CD14-positive monocyte (primary cell): Measurements from ENCODE around the gene PKM. TPM values are rescaled to one million over a fixed set of nuclear protein-coding genes. Genes with fewer than 3 reads are reported as not detected.

Experiments used
- DNase-seq, 3 donors: peaks; one replicate each; pipeline ENCODE4 v3.0.0-alpha.2; 2011 to 2022
- H2AFZ ChIP-seq: 2 replicates; pipeline ENCODE4 v1.6.0; 2012; ENCODE audit warnings: mild to moderate bottlenecking, low read depth, low read length, inconsistent platforms; ENCODE audit not compliant: insufficient read depth, poor library complexity, severe bottlenecking
- H3K27ac ChIP-seq, 2 donors: 1 replicate in 1 of 2; 2 replicates in 1 of 2; pipeline ENCODE4 v1.5.1; 2012 to 2013; ENCODE audit warnings: low read length in 2 of 2, control low read depth in 1 of 2, inconsistent platforms in 1 of 2, low read depth in 1 of 2, mild to moderate bottlenecking in 1 of 2
- H3K27me3 ChIP-seq, 2 donors: one replicate each; pipeline versions ENCODE4 v1.6.0 to v1.6.1; 2011 to 2013; ENCODE audit warnings: low read length in 2 of 2; ENCODE audit not compliant: control insufficient read depth in 2 of 2, insufficient read depth in 2 of 2
- H3K36me3 ChIP-seq, 2 donors: replicated peaks in 1 of 2; 1 replicate in 1 of 2; 2 replicates in 1 of 2; pipeline versions ENCODE4 v1.5.1 to v1.6.1; 2012 to 2013; ENCODE audit warnings: low read length in 2 of 2, control low read depth in 1 of 2, inconsistent platforms in 1 of 2, mild to moderate bottlenecking in 1 of 2; ENCODE audit not compliant: insufficient read depth in 2 of 2, control insufficient read depth in 1 of 2
- H3K4me1 ChIP-seq, 2 donors: 1 replicate in 1 of 2; 2 replicates in 1 of 2; pipeline versions ENCODE4 v1.5.1 to v1.6.1; 2012 to 2013; ENCODE audit warnings: low read length in 2 of 2, control low read depth in 1 of 2, inconsistent platforms in 1 of 2, mild to moderate bottlenecking in 1 of 2, moderate library complexity in 1 of 2; ENCODE audit not compliant: insufficient read depth in 2 of 2, control insufficient read depth in 1 of 2
- H3K4me2 ChIP-seq: replicated peaks from 2 replicates; pipeline ENCODE3; 2012; ENCODE audit warnings: low read length, moderate library complexity, mild to moderate bottlenecking; ENCODE audit not compliant: poor library complexity, severe bottlenecking; ENCODE audit errors: extremely low read depth
- H3K4me3 ChIP-seq, 3 experiments: fragments of 200-600 bp in 1 of 3; sonication (generic) in 1 of 3; replicated peaks in 1 of 3; 1 replicate in 2 of 3; 2 replicates in 1 of 3; pipeline ENCODE4 v1.5.1; 2011 to 2013; ENCODE audit warnings: low read length in 3 of 3, mild to moderate bottlenecking in 3 of 3, control low read depth in 2 of 3, low read depth in 2 of 3, inconsistent platforms in 1 of 3, moderate library complexity in 1 of 3
- H3K79me2 ChIP-seq: 2 replicates; pipeline ENCODE4 v1.6.0; 2012; ENCODE audit warnings: mild to moderate bottlenecking, control low read depth, inconsistent platforms, low read length, moderate library complexity; ENCODE audit not compliant: insufficient read depth
- H3K9ac ChIP-seq: 2 replicates; pipeline ENCODE4 v1.6.0; 2017; ENCODE audit warnings: low read length, mild to moderate bottlenecking; ENCODE audit not compliant: insufficient read depth, poor library complexity, severe bottlenecking
- H3K9me3 ChIP-seq, 2 donors: replicated peaks in 1 of 2; 1 replicate in 1 of 2; 2 replicates in 1 of 2; pipeline versions ENCODE4 v1.5.1 to v1.6.1; 2012 to 2013; ENCODE audit warnings: low read length in 2 of 2, control low read depth in 1 of 2; ENCODE audit not compliant: control insufficient read depth in 1 of 2, insufficient read depth in 1 of 2
- H4K20me1 ChIP-seq: 2 replicates; pipeline ENCODE4 v1.6.0; 2012; ENCODE audit warnings: mild to moderate bottlenecking, low read length, control low read depth, moderate library complexity; ENCODE audit not compliant: insufficient read depth
- H3K27ac Mint-ChIP-seq, 7 donors: one replicate each; pipeline ENCODE4 v1.8.0; 2020; ENCODE audit warnings: mild to moderate bottlenecking in 7 of 7, mixed read lengths in 7 of 7, moderate library complexity in 6 of 7, inconsistent platforms in 2 of 7
- H3K27me3 Mint-ChIP-seq, 3 donors: one replicate each; pipeline ENCODE4 v1.8.0; 2021 to 2022; ENCODE audit warnings: low read depth in 3 of 3, mild to moderate bottlenecking in 3 of 3, mixed read lengths in 3 of 3, moderate library complexity in 3 of 3, inconsistent platforms in 1 of 3
- H3K36me3 Mint-ChIP-seq, 2 donors: one replicate each; pipeline ENCODE4 v1.8.0; 2020; ENCODE audit warnings: mixed read lengths in 2 of 2, inconsistent platforms in 1 of 2, mild to moderate bottlenecking in 1 of 2
- H3K4me1 Mint-ChIP-seq: one replicate; pipeline ENCODE4 v1.8.0; 2020; ENCODE audit warnings: mild to moderate bottlenecking, mixed read lengths
- H3K4me3 Mint-ChIP-seq, 2 donors: one replicate each; pipeline ENCODE4 v1.8.0; 2020; ENCODE audit warnings: mild to moderate bottlenecking in 2 of 2, mixed read lengths in 2 of 2, moderate library complexity in 1 of 2
- H3K9me3 Mint-ChIP-seq, 7 donors: one replicate each; pipeline ENCODE4 v1.8.0; 2020 to 2022; ENCODE audit warnings: mixed read lengths in 7 of 7, mild to moderate bottlenecking in 6 of 7, moderate library complexity in 6 of 7, inconsistent platforms in 2 of 7
- WGBS: methylation state at CpG from one replicate; pipeline ENCODE4 v1.1.5; 2013; ENCODE audit warnings: missing lambda C conversion rate; ENCODE audit not compliant: insufficient coverage; 5-methylcytosine and 5-hydroxymethylcytosine counted together
- intact Hi-C, 2 donors: fragments of 100-400 bp; cut with micrococcal nuclease; formaldehyde crosslinking; loops; one replicate each; pipeline versions ENCODE4 v1.15.0 to v1.15.1; 2023
- polyA plus RNA-seq, 3 donors: library from polyadenylated mRNA; depleted of rRNA in 1 of 3; unstranded in 2 of 3; stranded (reverse) in 1 of 3; fragments of 300-500 nt in 2 of 3; fragments of >200 nt in 1 of 3; fragmentation: Illumina TruSeq in 2 of 3; gene quantifications; 1 replicate in 2 of 3; 2 replicates in 1 of 3; pipeline ENCODE4 v1.2.3, GENCODE V29; 2012 to 2021
- TF ChIP-seq, protein P1 (sequence below): fragments of 200-600 bp; IDR thresholded peaks from one replicate; pipeline ENCODE4 v1.8.0; 2022; ENCODE audit warnings: antibody characterized with exemption, mild to moderate bottlenecking

Gene PKM
- polyA plus RNA-seq, 3 donors, result 544 to 999 (median 986) TPM

DNA sequence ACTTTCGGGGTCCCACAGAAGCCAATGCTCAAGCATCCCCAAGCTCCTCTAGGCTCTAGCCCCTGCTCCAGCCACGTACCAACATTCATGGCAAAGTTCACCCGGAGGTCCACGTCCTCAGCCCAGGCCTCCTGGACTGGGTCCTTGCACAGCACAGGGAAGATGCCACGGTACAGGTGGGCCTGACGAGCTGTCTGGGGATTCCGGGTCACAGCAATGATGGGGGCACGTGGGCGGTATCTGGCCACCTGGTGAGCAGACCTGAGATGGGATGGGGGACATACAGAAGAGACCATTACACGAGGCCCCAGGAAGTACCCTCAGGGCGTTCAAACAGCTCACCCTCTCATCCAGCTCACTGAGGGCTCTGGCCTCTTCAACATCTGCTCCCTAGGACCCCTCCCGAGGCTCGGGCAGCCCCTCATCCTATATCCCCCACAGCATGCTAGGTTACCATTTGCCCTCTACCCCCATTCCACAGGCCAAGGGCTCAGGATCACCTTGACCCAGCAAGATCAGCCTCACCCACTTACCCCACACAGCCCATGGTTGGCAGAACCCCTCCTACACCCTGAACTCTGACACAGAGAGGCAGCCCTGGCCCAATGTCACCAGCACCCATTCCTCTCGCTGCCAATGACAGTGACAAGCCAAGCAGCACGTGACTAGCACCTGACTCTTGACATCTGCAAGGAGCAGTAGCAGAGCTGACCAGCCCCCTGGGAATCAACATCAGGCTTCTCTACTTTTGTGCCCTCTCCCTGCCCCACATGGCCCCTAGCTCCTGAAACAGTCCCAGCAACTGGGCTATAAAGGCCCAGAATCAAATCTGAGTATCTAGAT is 30.4 kb downstream of the PKM start:
- peaks cover 22% of the 10 kb centered on the region for H3K4me1 Mint-ChIP-seq
- peaks cover 15% of the 10 kb centered on the region for H3K79me2 ChIP-seq
- H3K27me3 Mint-ChIP-seq, result peaks cover 24 to 32% (median 26%) of the 10 kb centered on the region in 3 donors
- peaks cover 3 to 24% of the 10 kb centered on the region in 2 donors for H3K27me3 ChIP-seq
- TF ChIP-seq, protein P1, sequence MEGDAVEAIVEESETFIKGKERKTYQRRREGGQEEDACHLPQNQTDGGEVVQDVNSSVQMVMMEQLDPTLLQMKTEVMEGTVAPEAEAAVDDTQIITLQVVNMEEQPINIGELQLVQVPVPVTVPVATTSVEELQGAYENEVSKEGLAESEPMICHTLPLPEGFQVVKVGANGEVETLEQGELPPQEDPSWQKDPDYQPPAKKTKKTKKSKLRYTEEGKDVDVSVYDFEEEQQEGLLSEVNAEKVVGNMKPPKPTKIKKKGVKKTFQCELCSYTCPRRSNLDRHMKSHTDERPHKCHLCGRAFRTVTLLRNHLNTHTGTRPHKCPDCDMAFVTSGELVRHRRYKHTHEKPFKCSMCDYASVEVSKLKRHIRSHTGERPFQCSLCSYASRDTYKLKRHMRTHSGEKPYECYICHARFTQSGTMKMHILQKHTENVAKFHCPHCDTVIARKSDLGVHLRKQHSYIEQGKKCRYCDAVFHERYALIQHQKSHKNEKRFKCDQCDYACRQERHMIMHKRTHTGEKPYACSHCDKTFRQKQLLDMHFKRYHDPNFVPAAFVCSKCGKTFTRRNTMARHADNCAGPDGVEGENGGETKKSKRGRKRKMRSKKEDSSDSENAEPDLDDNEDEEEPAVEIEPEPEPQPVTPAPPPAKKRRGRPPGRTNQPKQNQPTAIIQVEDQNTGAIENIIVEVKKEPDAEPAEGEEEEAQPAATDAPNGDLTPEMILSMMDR, result no peak
- peaks cover 78% of the 10 kb centered on the region for H4K20me1 ChIP-seq
- intact Hi-C loops, result loop anchor here in 1 of 2 donors (10.0 kb wide), 1 partner anchor 54 kb away; no protein-coding TSS in a partner anchor
- no peak overlapping the region for H2AFZ ChIP-seq
- H3K9me3 ChIP-seq, result no peaks in the 10 kb centered on the region
- H3K36me3 Mint-ChIP-seq, result peaks cover 80 to 85% of the 10 kb centered on the region in 2 donors
- peaks cover 0 to 11% (median 3%) of the 10 kb centered on the region in 7 donors for H3K9me3 Mint-ChIP-seq
- peaks cover 74 to 75% of the 10 kb centered on the region in 2 donors for H3K36me3 ChIP-seq
- no peak overlapping the region for H3K4me3 Mint-ChIP-seq
- no peak overlapping the region for H3K4me2 ChIP-seq
- no peak overlapping the region for H3K9ac ChIP-seq
- H3K27ac Mint-ChIP-seq, result peak overlapping the region in 6 of 7 donors; percentile 14 to 87 (median 74)
- DNase-seq, result no peak
- no peak overlapping the region for H3K4me3 ChIP-seq
- peak overlapping the region; percentile 13 to 62 for H3K27ac ChIP-seq
- peaks cover 15 to 25% of the 10 kb centered on the region in 2 donors for H3K4me1 ChIP-seq
- WGBS, result 90% methylated on average over 14 of the region's 15 CpGs

DNA sequence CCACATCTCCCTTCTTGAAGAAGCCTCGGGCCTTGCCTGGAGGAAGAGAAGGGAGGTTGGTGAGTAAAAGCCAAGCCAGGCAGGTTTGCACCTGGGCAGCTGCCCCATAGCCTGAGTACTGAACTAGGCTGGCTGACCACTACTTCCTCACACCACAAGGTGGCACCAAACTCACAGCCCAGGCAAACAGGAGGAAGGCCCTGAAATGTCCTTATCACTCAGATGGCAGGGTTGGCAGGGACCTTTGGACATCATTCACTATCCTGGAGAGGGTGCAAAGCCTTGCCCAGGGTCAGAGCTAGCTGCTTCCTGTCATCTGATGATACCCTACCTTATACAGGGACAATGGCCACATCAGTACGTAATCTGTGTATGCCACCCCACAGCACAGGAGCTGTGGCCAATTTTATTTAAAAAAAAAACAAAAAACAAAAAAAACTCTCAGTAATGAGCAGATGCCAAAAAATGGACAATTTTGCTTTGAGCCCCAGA is 31.2 kb downstream of the PKM start:
- Histone ChIP-seq H3K4me1 (peaks cover 24 to 33% of the 10 kb centered on the region in 2 donors), H3K4me2 (no peak overlapping the region), H3K27ac (peak overlapping the region in 1 of 2 donors; percentile 62), H3K9ac (no peak overlapping the region), H3K9me3 (no peaks in the 10 kb centered on the region), H4K20me1 (peaks cover 70% of the 10 kb centered on the region), H3K36me3 (peaks cover 65 to 66% of the 10 kb centered on the region in 2 donors), H3K79me2 (peaks cover 11% of the 10 kb centered on the region), H3K27me3 (peaks cover 3 to 24% of the 10 kb centered on the region in 2 donors), H3K4me3 (no peak overlapping the region), H2AFZ (no peak overlapping the region)
- Mint-ChIP-seq H3K4me3 (no peak overlapping the region), H3K9me3 (peaks cover 0 to 11% (median 3%) of the 10 kb centered on the region in 7 donors), H3K27me3 (peaks cover 24 to 32% (median 26%) of the 10 kb centered on the region in 3 donors), H3K27ac (peak overlapping the region in 4 of 7 donors; percentile 2 to 87 (median 60)), H3K36me3 (peaks cover 72 to 76% of the 10 kb centered on the region in 2 donors), H3K4me1 (peaks cover 31% of the 10 kb centered on the region)
- intact Hi-C loops, result loop anchor here (2.0 to 10.0 kb wide), 8 partner anchors 33 to 475 kb away; partner anchors contain the start of genes PARP6 (in 2 of the 2), ARIH1 (in 1 of the 2), MYO9A (in 1 of the 2) and PKM (in 1 of the 2)
- TF ChIP-seq, protein P1, result peak; percentile 92
- no CpG with 5 or more reads among the region's 2 CpGs for WGBS
- DNase-seq, result peak; percentile 69 to 75 (median 71)
